Neutrophil (primary cell): Measurements from ENCODE around the gene POLR1D.

ENCODE experiments used
- H3K27ac ChIP-seq: fragments of 200-600 bp; sonication (generic); 2 replicates; pipeline ENCODE4 v1.5.1; 2016; ENCODE audit warnings: mild to moderate bottlenecking, moderate library complexity
- H3K27me3 ChIP-seq: fragments of 200-600 bp; sonication (generic); 2 replicates; pipeline ENCODE4 v1.6.0; 2016; ENCODE audit warnings: mild to moderate bottlenecking
- H3K36me3 ChIP-seq: fragments of 200-600 bp; sonication (generic); 2 replicates; pipeline ENCODE4 v1.5.1; 2017
- H3K4me1 ChIP-seq, 2 experiments: fragments of 200-600 bp in 1 of 2; sonication (generic) in 1 of 2; 1 replicate in 1 of 2; 2 replicates in 1 of 2; pipeline versions ENCODE4 v1.5.1 to v1.6.1; 2013 to 2016; ENCODE audit warnings: low read depth in 1 of 2, low read length in 1 of 2, mild to moderate bottlenecking in 1 of 2, moderate library complexity in 1 of 2; ENCODE audit not compliant: control insufficient read depth in 1 of 2, insufficient read depth in 1 of 2
- H3K4me3 ChIP-seq, 2 experiments: fragments of 200-600 bp in 1 of 2; sonication (generic) in 1 of 2; 1 replicate in 1 of 2; 2 replicates in 1 of 2; pipeline ENCODE4 v1.5.1; 2013 to 2016; ENCODE audit warnings: low read depth in 1 of 2, low read length in 1 of 2, mild to moderate bottlenecking in 1 of 2, moderate library complexity in 1 of 2
- H3K9me3 ChIP-seq: fragments of 200-600 bp; sonication (generic); 2 replicates; pipeline ENCODE4 v1.5.1; 2016
- CTCF ChIP-seq: fragments of 200-600 bp; sonication (generic); IDR thresholded peaks from 2 replicates; pipeline ENCODE4 v1.5.1; 2016; ENCODE audit warnings: antibody characterized with exemption

The POLR1D gene

DNA sequence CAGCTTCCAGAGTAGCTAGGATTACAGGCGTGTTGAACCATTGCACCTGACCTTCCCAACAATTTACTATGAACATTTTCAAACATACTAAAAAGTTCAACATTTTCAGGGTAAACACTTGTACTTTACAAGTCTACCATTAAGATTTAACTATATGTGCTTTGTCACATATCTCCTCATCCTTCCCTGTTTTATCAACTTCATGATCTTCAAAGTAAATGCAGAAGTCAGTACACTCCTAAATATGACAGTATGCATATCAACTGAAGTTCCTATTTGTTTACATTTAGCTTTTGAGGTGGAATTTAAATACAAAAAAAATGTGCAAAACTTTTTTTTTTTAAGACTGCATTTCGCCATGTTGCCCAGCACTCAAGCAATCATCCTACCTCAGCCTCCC is 19.9 kb upstream of the POLR1D start:
- no peaks in the 10 kb centered on the region for H3K4me1 ChIP-seq
- H3K4me3 ChIP-seq = no peak overlapping the region
- H3K36me3 ChIP-seq = no peaks in the 10 kb centered on the region
- no peaks in the 10 kb centered on the region for H3K9me3 ChIP-seq
- H3K27ac ChIP-seq = no peak overlapping the region
- no peaks in the 10 kb centered on the region for H3K27me3 ChIP-seq
- TF ChIP-seq CTCF = no peak

- Histone ChIP-seq H3K27me3 (no peaks in the 10 kb centered on the region), H3K36me3 (no peaks in the 10 kb centered on the region), H3K4me3 (no peak overlapping the region), H3K4me1 (no peaks in the 10 kb centered on the region), H3K27ac (no peak overlapping the region), H3K9me3 (no peaks in the 10 kb centered on the region)
- no peak for TF ChIP-seq CTCF
These were observed 16.6 kb upstream of the POLR1D start for GRCh38 chr13:27605099-27605498.

- Histone ChIP-seq H3K36me3 (no peaks in the 10 kb centered on the region), H3K9me3 (no peaks in the 10 kb centered on the region), H3K4me3 (no peak overlapping the region), H3K27ac (no peak overlapping the region), H3K4me1 (no peaks in the 10 kb centered on the region), H3K27me3 (no peaks in the 10 kb centered on the region)
- TF ChIP-seq CTCF = no peak
These were observed 16.0 kb upstream of the POLR1D start for GRCh38 chr13:27605610-27606200.

DNA sequence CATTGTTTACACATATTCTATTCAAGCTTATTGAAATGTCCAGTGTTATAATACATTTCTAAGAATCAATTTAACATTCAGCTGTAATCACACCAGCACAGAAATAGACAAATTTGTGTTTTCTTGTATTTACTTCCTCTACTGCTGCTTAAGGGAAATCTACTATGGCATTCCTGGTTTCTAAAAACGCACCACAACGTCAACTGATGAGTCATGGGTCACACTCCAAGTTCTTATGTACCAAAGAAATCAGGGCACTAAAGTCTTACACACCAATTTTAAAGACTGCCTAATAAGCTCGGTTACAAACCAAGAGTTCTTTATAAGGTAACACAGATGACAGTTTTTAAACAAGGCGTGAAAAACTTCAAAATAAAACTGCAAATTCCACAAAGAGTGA is 14.6 kb upstream of the POLR1D start:
- no peaks in the 10 kb centered on the region for H3K9me3 ChIP-seq
- no peaks in the 10 kb centered on the region for H3K27me3 ChIP-seq
- no peak overlapping the region for H3K27ac ChIP-seq
- TF ChIP-seq CTCF = no peak
- H3K36me3 ChIP-seq = no peaks in the 10 kb centered on the region
- no peak overlapping the region for H3K4me3 ChIP-seq
- H3K4me1 ChIP-seq = no peaks in the 10 kb centered on the region

DNA sequence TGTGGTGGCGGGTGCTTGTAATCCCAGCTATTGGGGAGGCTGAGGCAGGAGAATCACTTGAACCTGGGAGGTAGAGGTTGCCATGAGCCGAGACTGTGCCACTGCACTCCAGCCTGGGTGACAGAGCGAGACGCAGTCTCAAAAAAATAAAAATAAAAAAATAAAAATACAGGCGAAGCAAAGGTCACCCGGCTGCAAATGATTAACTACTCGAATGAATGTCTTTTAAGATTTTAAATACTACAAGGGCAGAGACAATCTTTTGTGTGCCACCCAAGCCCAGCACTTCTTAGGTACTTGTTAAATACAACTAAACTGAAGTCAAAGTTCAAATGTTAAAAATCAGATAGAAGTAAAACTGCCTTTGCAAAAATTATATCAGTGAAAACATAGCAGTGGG is 8.1 kb upstream of the POLR1D start:
- Histone ChIP-seq H3K4me3 (no peak overlapping the region), H3K27me3 (no peaks in the 10 kb centered on the region), H3K9me3 (no peaks in the 10 kb centered on the region), H3K27ac (no peak overlapping the region), H3K4me1 (no peaks in the 10 kb centered on the region), H3K36me3 (no peaks in the 10 kb centered on the region)
- no peak for TF ChIP-seq CTCF

DNA sequence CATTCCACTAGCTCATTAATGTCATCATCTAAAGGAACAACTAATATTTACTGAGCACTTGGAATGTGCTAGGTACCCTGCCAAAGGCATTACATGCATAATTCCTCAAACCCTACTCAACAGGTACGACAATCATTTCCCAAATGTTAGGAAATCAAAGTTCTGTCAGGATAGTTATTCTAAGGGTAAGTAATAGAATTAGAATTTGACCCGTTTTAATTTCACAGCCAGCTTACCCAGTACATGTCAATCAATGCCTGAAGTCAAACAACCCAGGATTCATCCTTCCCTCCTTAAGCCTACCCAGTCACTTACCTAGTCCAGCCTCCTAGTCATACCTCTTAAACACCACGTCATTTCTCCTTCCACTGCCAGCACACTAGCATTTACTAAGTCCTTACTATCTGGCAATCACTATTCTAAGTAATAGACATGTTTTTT is 3.8 kb upstream of the POLR1D start:
- Histone ChIP-seq H3K9me3 (no peaks in the 10 kb centered on the region), H3K4me3 (no peak overlapping the region), H3K27me3 (no peaks in the 10 kb centered on the region), H3K27ac (no peak overlapping the region), H3K36me3 (no peaks in the 10 kb centered on the region), H3K4me1 (peaks cover 23 to 25% of the 10 kb centered on the region in 2 experiments)
- TF ChIP-seq CTCF = no peak
